HCT116 (cell line): ENCODE measurements around the gene STYK1.

Experiments
- CTCF ChIP-seq, 3 experiments: fragments of 200-600 bp in 1 of 3; sonication (generic) in 1 of 3; IDR thresholded peaks in 2 of 3; conservative IDR thresholded peaks in 1 of 3; 2 replicates each; pipeline ENCODE4 v1.5.1; 2012 to 2017; ENCODE audit warnings: low read depth in 2 of 3, low read length in 2 of 3, antibody characterized with exemption in 1 of 3, borderline replicate concordance in 1 of 3, control low read depth in 1 of 3, mild to moderate bottlenecking in 1 of 3, mixed read lengths in 1 of 3, mixed run types in 1 of 3, moderate library complexity in 1 of 3; ENCODE audit not compliant: insufficient read depth in 1 of 3
- RAD21 ChIP-seq: IDR thresholded peaks from 2 replicates; pipeline ENCODE4 v1.6.1; 2012; ENCODE audit warnings: low read depth, mild to moderate bottlenecking

DNA sequence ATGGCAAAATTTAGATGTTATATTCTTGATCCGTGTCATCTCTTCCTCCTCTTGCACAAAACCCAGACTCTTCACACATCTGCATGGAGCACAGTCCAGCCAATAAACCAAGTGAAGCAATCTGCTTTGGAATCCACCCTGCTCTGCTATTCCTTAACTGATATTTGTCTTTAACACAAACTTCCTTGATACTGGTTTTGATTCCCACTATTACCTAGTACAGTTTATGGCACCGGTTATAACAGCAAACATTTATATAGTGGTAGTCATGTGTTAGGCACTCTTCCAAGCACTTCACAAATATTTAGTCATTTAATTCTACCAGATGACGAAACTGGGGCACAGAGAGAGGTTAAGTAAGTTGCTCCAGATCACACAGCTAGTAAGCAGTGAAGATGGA is 12.5 kb downstream of the STYK1 start:
- TF ChIP-seq RAD21, result no peak
- TF ChIP-seq CTCF (IDR thresholded peaks at IDR 0.05 in 2 of 3, conservative IDR thresholded peaks at IDR 0.05 in 1 of 3; ENCODE audit: borderline replicate concordance in 1 of 3, insufficient read depth in 1 of 3, low read depth in 2 of 3, low read length in 2 of 3), result no peak
